Stomach smooth muscle (tissue), 2 donors: Measurements from ENCODE around the gene GOLM1.

Experiments used
- H3K27ac ChIP-seq: one replicate; pipeline ENCODE4 v1.7.0; 2013; ENCODE audit warnings: mild to moderate bottlenecking, low read length, inconsistent platforms
- H3K27me3 ChIP-seq, 2 donors: one replicate each; pipeline ENCODE4 v1.7.0; 2013; ENCODE audit warnings: low read length in 2 of 2; ENCODE audit not compliant: insufficient read depth in 2 of 2, control insufficient read depth in 1 of 2
- H3K36me3 ChIP-seq, 2 donors: one replicate each; pipeline ENCODE4 v1.7.0; 2013; ENCODE audit warnings: low read length in 2 of 2; ENCODE audit not compliant: control insufficient read depth in 2 of 2, insufficient read depth in 2 of 2
- H3K4me1 ChIP-seq: one replicate; pipeline ENCODE4 v1.7.0; 2013; ENCODE audit warnings: low read length; ENCODE audit not compliant: control insufficient read depth, insufficient read depth
- H3K4me3 ChIP-seq, 2 donors: one replicate each; pipeline ENCODE4 v1.7.0; 2013; ENCODE audit warnings: low read length in 2 of 2
- H3K9ac ChIP-seq, 2 donors: one replicate each; pipeline ENCODE4 v1.7.0; 2013; ENCODE audit warnings: low read length in 2 of 2, mild to moderate bottlenecking in 1 of 2
- H3K9me3 ChIP-seq, 2 donors: one replicate each; pipeline ENCODE4 v1.7.0; 2013; ENCODE audit warnings: low read length in 2 of 2; ENCODE audit not compliant: control insufficient read depth in 2 of 2
- donor health status: healthy.
- donor health status: Pancreatic carcinoma.

GOLM1 gene

GRCh38 chr9:86082870-86083269, 16.5 kb downstream of the GOLM1 start:
- H3K27ac ChIP-seq, result no peak overlapping the region
- H3K9me3 ChIP-seq, result no peaks in the 10 kb centered on the region
- H3K4me1 ChIP-seq, result peaks cover 17% of the 10 kb centered on the region
- no peaks in the 10 kb centered on the region for H3K36me3 ChIP-seq
- no peaks in the 10 kb centered on the region for H3K27me3 ChIP-seq
- no peak overlapping the region for H3K9ac ChIP-seq
- no peak overlapping the region for H3K4me3 ChIP-seq

- peaks cover 28% of the 10 kb centered on the region for H3K4me1 ChIP-seq
- no peak overlapping the region for H3K9ac ChIP-seq
- H3K36me3 ChIP-seq, result no peaks in the 10 kb centered on the region
- H3K4me3 ChIP-seq, result peak overlapping the region in 1 of 2 donors; percentile 10
- H3K27ac ChIP-seq, result no peak overlapping the region
- H3K27me3 ChIP-seq, result no peaks in the 10 kb centered on the region
- no peaks in the 10 kb centered on the region for H3K9me3 ChIP-seq
Measured at GRCh38 chr9:86079865-86080469, 19.4 kb downstream of the GOLM1 start.

- Histone ChIP-seq H3K4me1 (peaks cover 28% of the 10 kb centered on the region), H3K27me3 (no peaks in the 10 kb centered on the region), H3K4me3 (no peak overlapping the region), H3K9me3 (no peaks in the 10 kb centered on the region), H3K36me3 (peaks cover 0 to 2% of the 10 kb centered on the region in 2 donors), H3K9ac (no peak overlapping the region), H3K27ac (no peak overlapping the region)
Measured at GRCh38 chr9:86079421-86079831, 19.9 kb downstream of the GOLM1 start.

GRCh38 chr9:86078731-86079130, 20.6 kb downstream of the GOLM1 start:
- H3K36me3 ChIP-seq, result peaks cover 0 to 3% of the 10 kb centered on the region in 2 donors
- no peaks in the 10 kb centered on the region for H3K27me3 ChIP-seq
- H3K4me1 ChIP-seq, result peaks cover 28% of the 10 kb centered on the region
- H3K4me3 ChIP-seq, result no peak overlapping the region
- no peaks in the 10 kb centered on the region for H3K9me3 ChIP-seq
- no peak overlapping the region for H3K9ac ChIP-seq
- H3K27ac ChIP-seq, result peak overlapping the region; percentile 66

- Histone ChIP-seq H3K36me3 (peaks cover 3% of the 10 kb centered on the region in 2 donors), H3K27ac (peak overlapping the region; percentile 66), H3K27me3 (no peaks in the 10 kb centered on the region), H3K4me1 (peaks cover 28% of the 10 kb centered on the region), H3K4me3 (peak overlapping the region; percentile 40 to 57), H3K9ac (no peak overlapping the region), H3K9me3 (no peaks in the 10 kb centered on the region)
Measured at GRCh38 chr9:86077276-86077675, 22.1 kb downstream of the GOLM1 start.

GRCh38 chr9:86075132-86076109, 23.9 kb downstream of the GOLM1 start:
- Histone ChIP-seq H3K27me3 (no peaks in the 10 kb centered on the region), H3K36me3 (peaks cover 3% of the 10 kb centered on the region in 2 donors), H3K4me3 (no peak overlapping the region), H3K9me3 (no peaks in the 10 kb centered on the region), H3K9ac (no peak overlapping the region), H3K27ac (no peak overlapping the region), H3K4me1 (peaks cover 26% of the 10 kb centered on the region)

DNA sequence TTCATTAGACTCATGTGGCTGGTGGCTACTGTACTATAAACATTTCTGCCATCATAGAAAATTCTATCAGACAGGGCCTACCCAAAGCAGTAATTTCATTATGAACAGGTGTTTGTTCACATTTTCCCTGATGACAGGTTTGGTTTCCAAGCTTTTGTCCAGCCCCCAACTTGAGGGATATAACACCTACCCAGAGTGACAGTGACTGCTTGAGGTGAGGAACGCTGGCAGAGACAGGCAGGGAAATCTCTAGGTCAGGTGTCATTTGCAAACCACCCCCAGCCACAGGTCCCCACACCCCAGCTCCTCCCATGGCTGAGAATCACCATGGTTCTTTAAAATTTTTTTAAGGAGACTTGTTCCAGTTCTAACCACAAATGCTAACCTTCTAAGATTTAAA, 25.5 kb downstream of the GOLM1 start:
- H3K9ac ChIP-seq, result no peak overlapping the region
- H3K4me1 ChIP-seq, result peaks cover 19% of the 10 kb centered on the region
- no peaks in the 10 kb centered on the region for H3K27me3 ChIP-seq
- H3K36me3 ChIP-seq, result peaks cover 3% of the 10 kb centered on the region in 2 donors
- no peak overlapping the region for H3K27ac ChIP-seq
- no peaks in the 10 kb centered on the region for H3K9me3 ChIP-seq
- no peak overlapping the region for H3K4me3 ChIP-seq

DNA sequence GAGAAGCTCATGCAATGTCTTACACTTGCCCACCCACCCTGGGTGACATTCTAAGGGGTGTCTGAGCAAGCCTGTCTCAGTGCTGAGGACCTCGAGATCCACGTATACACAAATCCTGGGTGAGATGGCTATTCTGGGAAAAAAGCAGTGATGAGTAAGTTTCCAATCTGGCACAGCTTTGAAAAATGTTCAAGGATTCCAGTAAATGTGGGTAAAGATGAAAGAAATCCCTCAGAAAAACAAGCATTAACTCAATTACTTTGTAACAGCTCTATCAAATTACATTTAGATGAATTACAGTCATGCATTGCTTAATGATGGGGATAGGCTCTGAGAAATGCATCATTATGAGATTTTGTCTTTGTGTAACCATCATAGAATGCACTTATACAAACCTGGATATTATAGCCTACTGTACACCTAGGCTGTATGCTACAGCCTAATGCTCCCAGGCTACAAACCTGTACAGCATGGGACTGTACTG, 26.9 kb downstream of the GOLM1 start:
- H3K9me3 ChIP-seq, result no peaks in the 10 kb centered on the region

DNA sequence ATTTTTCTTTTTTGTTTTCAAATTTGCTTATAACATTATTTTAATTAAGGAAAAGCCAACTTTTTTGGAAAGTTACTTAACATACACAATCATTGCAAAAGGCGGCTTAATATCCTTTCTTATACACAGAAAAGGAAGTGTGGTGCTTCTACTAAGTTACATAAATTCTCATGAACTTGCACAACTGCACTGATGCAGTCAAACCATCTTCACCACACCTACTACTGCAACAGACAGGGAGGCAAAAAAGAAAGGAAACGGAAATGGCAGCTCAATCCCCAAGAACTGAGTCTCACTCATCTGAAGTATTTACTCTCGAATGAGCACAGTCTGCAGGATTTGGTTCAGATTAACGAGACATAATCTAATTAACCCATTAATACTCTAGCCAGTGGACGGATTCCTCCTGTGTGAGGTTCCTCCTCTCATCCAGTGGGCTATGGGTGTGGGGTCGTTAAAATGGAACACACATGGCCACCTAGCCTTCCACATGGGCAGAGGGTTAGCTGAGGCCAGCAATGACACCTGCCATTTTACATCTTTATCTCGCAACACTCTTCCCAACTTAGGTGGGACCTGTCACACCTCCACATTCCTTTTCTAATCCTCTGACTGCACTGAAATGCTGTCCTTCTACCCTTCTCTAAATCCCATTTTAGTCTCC, 30.0 kb downstream of the GOLM1 start:
- Histone ChIP-seq H3K9me3 (no peaks in the 10 kb centered on the region), H3K27ac (no peak overlapping the region), H3K9ac (no peak overlapping the region), H3K27me3 (no peaks in the 10 kb centered on the region), H3K4me3 (no peak overlapping the region), H3K4me1 (no peaks in the 10 kb centered on the region), H3K36me3 (peaks cover 3% of the 10 kb centered on the region in 2 donors)

More for the DNA sequence above, 26.9 kb downstream of the GOLM1 start:
- Histone ChIP-seq H3K4me1 (peaks cover 6% of the 10 kb centered on the region), H3K4me3 (no peak overlapping the region), H3K9ac (no peak overlapping the region), H3K27me3 (no peaks in the 10 kb centered on the region), H3K36me3 (peaks cover 3 to 5% of the 10 kb centered on the region in 2 donors), H3K27ac (no peak overlapping the region)

DNA sequence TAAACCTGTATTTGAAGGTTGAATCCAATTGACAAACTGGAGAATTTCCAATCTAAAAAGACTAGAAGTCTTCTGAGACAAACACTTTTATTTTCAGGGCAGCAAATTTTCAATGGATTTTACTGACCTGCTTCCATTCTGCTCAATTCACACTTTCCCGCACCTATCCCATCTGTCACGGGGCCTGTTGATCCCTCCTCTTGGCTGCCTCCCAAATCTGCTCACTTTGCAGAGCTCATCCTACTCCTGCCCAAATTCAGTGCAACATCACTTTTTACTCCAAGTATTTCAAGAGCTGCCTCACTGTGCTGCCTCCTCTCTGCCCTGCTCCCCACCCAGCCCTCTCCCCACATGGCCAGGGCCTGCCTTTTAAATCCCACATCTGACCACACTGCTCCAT, 35.1 kb downstream of the GOLM1 start:
- Histone ChIP-seq H3K9me3 (no peaks in the 10 kb centered on the region), H3K4me3 (no peak overlapping the region), H3K36me3 (peaks cover 2% of the 10 kb centered on the region in 2 donors), H3K9ac (no peak overlapping the region), H3K27me3 (no peaks in the 10 kb centered on the region), H3K4me1 (no peaks in the 10 kb centered on the region), H3K27ac (no peak overlapping the region)
